DOHH2 (cell line): ENCODE measurements around the gene ERLEC1.

Experiments used
- H3F3A ChIP-seq: fragments of 200-600 bp; sonication (generic), shearing (Covaris generic); 2 replicates; pipeline ENCODE4 v1.6.0; 2016; ENCODE audit warnings: antibody characterized with exemption, mild to moderate bottlenecking; ENCODE audit not compliant: control insufficient read depth, insufficient read depth
- H3K27ac ChIP-seq: fragments of 200-600 bp; sonication (generic); 2 replicates; pipeline ENCODE4 v1.5.1; 2014; ENCODE audit warnings: low read depth, mild to moderate bottlenecking, low read length, moderate library complexity
- H3K27me3 ChIP-seq: fragments of 200-600 bp; sonication (generic); 2 replicates; pipeline ENCODE4 v1.6.1; 2014; ENCODE audit warnings: mild to moderate bottlenecking, low read length, mixed read lengths; ENCODE audit not compliant: control insufficient read depth
- H3K36me3 ChIP-seq: fragments of 200-600 bp; sonication (generic); 2 replicates; pipeline ENCODE4 v1.6.1; 2014; ENCODE audit warnings: mild to moderate bottlenecking, low read length, moderate library complexity, mixed read lengths; ENCODE audit not compliant: control insufficient read depth
- H3K4me1 ChIP-seq: fragments of 200-600 bp; sonication (generic); 2 replicates; pipeline ENCODE4 v1.6.1; 2014; ENCODE audit warnings: mild to moderate bottlenecking, low read length, mixed read lengths; ENCODE audit not compliant: control insufficient read depth
- H3K4me2 ChIP-seq: fragments of 200-600 bp; sonication (generic); 2 replicates; pipeline ENCODE4 v1.6.0; 2014; ENCODE audit warnings: mild to moderate bottlenecking, low read length, moderate library complexity
- H3K4me3 ChIP-seq: fragments of 200-600 bp; sonication (generic); 2 replicates; pipeline ENCODE4 v1.5.1; 2014; ENCODE audit warnings: mild to moderate bottlenecking, low read length, mixed read lengths
- H3K79me2 ChIP-seq: fragments of 200-600 bp; sonication (generic); 2 replicates; pipeline ENCODE4 v1.6.1; 2014; ENCODE audit warnings: mild to moderate bottlenecking, low read length, mixed read lengths; ENCODE audit not compliant: control insufficient read depth
- H3K9me2 ChIP-seq: fragments of 200-600 bp; sonication (generic); replicated peaks from 2 replicates; pipeline ENCODE4 v1.6.1; 2014; ENCODE audit warnings: mild to moderate bottlenecking, low read length, mixed read lengths; ENCODE audit not compliant: control insufficient read depth
- H3K9me3 ChIP-seq: fragments of 200-600 bp; sonication (generic); 2 replicates; pipeline ENCODE4 v1.6.1; 2014; ENCODE audit warnings: antibody characterized with exemption, low read length, mixed read lengths; ENCODE audit not compliant: control insufficient read depth, insufficient read depth
- H4K20me1 ChIP-seq: fragments of 200-600 bp; sonication (generic); 2 replicates; pipeline ENCODE4 v1.6.0; 2014; ENCODE audit warnings: low read depth, mild to moderate bottlenecking, antibody characterized with exemption, low read length, moderate library complexity; ENCODE audit not compliant: control insufficient read depth, insufficient read depth
- EZH2phosphoT487 ChIP-seq: fragments of 200-600 bp; sonication (generic); IDR thresholded peaks from 2 replicates; pipeline ENCODE4 v1.6.1; 2017; ENCODE audit warnings: borderline replicate concordance, mild to moderate bottlenecking, antibody characterized with exemption, low read length, moderate library complexity, mixed read lengths
- TF ChIP-seq, protein P1 (sequence below): fragments of 200-600 bp; sonication (generic); IDR thresholded peaks from one replicate; pipeline ENCODE4 v1.5.1; 2014; ENCODE audit warnings: antibody characterized with exemption, mild to moderate bottlenecking, low read depth, low read length; ENCODE audit not compliant: poor library complexity, severe bottlenecking

Gene ERLEC1

DNA sequence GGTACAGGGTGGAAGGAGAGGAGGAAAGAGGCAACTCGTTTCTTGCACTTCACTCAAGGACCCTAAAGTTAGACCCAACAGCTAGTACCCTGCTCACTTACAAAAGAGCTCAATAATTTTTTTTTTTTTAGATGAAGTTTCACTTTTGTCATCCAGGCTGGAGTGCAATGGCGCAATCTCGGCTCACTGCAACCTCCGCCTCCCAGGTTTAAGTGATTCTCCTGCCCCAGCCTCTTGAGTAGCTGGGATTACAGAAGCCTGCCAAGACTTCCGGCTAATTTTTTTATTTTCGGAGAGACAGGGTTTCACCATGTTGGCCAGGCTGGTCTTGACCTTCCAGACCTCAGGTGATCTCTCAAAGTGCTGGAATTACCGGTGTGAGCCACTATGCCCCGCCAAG is 4.2 kb upstream of the ERLEC1 start:
- H3K4me2 ChIP-seq: no peak overlapping the region
- H3K4me1 ChIP-seq: peaks cover 21% of the 10 kb centered on the region
- TF ChIP-seq, protein P1, sequence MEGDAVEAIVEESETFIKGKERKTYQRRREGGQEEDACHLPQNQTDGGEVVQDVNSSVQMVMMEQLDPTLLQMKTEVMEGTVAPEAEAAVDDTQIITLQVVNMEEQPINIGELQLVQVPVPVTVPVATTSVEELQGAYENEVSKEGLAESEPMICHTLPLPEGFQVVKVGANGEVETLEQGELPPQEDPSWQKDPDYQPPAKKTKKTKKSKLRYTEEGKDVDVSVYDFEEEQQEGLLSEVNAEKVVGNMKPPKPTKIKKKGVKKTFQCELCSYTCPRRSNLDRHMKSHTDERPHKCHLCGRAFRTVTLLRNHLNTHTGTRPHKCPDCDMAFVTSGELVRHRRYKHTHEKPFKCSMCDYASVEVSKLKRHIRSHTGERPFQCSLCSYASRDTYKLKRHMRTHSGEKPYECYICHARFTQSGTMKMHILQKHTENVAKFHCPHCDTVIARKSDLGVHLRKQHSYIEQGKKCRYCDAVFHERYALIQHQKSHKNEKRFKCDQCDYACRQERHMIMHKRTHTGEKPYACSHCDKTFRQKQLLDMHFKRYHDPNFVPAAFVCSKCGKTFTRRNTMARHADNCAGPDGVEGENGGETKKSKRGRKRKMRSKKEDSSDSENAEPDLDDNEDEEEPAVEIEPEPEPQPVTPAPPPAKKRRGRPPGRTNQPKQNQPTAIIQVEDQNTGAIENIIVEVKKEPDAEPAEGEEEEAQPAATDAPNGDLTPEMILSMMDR: no peak
- no peak for TF ChIP-seq EZH2phosphoT487
- H3K36me3 ChIP-seq: peaks cover 75% of the 10 kb centered on the region
- H3F3A ChIP-seq: peaks cover 4% of the 10 kb centered on the region
- no peak overlapping the region for H3K4me3 ChIP-seq
- peaks cover 99% of the 10 kb centered on the region for H3K79me2 ChIP-seq
- no peak overlapping the region for H3K27ac ChIP-seq
- no peaks in the 10 kb centered on the region for H3K27me3 ChIP-seq
- no peaks in the 10 kb centered on the region for H3K9me3 ChIP-seq
- H3K9me2 ChIP-seq: no peaks in the 10 kb centered on the region
- no peaks in the 10 kb centered on the region for H4K20me1 ChIP-seq

DNA sequence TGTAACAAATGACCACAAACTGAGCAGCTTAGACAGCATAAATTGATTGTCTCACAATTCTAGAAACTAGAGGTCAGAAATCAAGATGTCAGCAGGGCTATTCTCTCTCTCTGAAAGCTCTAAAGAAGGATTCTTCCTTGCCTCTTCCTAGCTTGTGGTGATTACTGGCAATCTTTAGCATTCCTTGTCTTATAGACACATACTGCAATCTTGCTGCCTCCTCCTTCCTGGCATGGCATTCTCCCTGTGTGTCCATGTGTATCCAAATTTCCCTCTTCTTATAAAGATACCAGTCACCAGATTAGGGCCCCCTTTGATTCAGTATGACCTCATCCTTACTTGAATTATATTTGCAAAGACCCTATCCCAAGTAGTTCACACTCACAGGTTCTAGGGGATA is 2.4 kb upstream of the ERLEC1 start:
- Histone ChIP-seq H3K4me2 (peak overlapping the region; percentile 61), H3K4me1 (peaks cover 33% of the 10 kb centered on the region), H3F3A (peaks cover 4% of the 10 kb centered on the region), H3K27ac (no peak overlapping the region), H3K9me2 (no peaks in the 10 kb centered on the region), H4K20me1 (peaks cover 3% of the 10 kb centered on the region; the same call in 1 of the 2 replicates), H3K27me3 (no peaks in the 10 kb centered on the region), H3K79me2 (peaks cover 100% of the 10 kb centered on the region), H3K4me3 (peak overlapping the region; percentile 96), H3K9me3 (no peaks in the 10 kb centered on the region), H3K36me3 (peaks cover 63% of the 10 kb centered on the region)
- TF ChIP-seq, protein P1: no peak
- TF ChIP-seq EZH2phosphoT487: no peak

DNA sequence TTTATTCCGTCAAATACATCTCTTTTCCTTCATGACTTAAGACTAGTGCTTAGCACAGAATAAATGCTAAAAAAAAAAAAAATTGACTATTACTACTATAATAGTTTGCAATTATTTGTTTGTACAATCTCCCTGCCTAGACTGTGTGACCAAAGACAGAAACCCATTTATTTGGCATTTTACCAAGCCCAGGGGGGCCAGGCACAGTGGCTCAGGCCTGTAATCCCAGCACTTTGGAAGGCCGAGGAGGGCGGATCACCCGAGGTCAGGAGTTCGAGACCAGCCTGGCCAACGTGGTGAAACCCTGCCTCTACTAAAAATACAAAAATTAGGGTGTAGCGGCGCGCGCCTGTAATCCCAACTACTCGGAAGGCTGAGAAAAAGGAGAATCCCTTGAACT is 1.5 kb upstream of the ERLEC1 start:
- H4K20me1 ChIP-seq: peaks cover 3% of the 10 kb centered on the region; the same call in 1 of the 2 replicates
- TF ChIP-seq, protein P1: no peak
- no peak for TF ChIP-seq EZH2phosphoT487
- H3F3A ChIP-seq: peaks cover 4% of the 10 kb centered on the region
- peak overlapping the region; percentile 96 for H3K4me3 ChIP-seq
- no peaks in the 10 kb centered on the region for H3K27me3 ChIP-seq
- H3K4me1 ChIP-seq: peaks cover 33% of the 10 kb centered on the region
- H3K9me2 ChIP-seq: no peaks in the 10 kb centered on the region
- peaks cover 100% of the 10 kb centered on the region for H3K79me2 ChIP-seq
- H3K36me3 ChIP-seq: peaks cover 54% of the 10 kb centered on the region
- H3K9me3 ChIP-seq: no peaks in the 10 kb centered on the region
- H3K27ac ChIP-seq: no peak overlapping the region
- H3K4me2 ChIP-seq: peak overlapping the region; percentile 61
